Stimulated activated CD4-positive, alpha-beta T cell treated with anti-CD3 and anti-CD28 coated beads, Interleukin-12 subunit alpha, Interleukin-12 subunit beta, amount 100 ng/mL, for 4 hours (primary cell): ENCODE data around the gene ZACN.

ENCODE experiments used
- DNase-seq: peaks from one replicate; pipeline ENCODE4 v3.0.0-alpha.2; 2020

Gene ZACN

GRCh38 chr17:76083536-76084182, 4.7 kb downstream of the ZACN start:
- DNase-seq = no peak

GRCh38 chr17:76085066-76085730, 6.2 kb downstream of the ZACN start:
- no peak for DNase-seq

GRCh38 chr17:76085731-76086366, 6.9 kb downstream of the ZACN start:
- no peak for DNase-seq

- DNase-seq = no peak
Observed at GRCh38 chr17:76086384-76086783, 7.4 kb downstream of the ZACN start.

- no peak for DNase-seq
Observed at GRCh38 chr17:76087531-76087930, 8.5 kb downstream of the ZACN start.

GRCh38 chr17:76088041-76088867, 9.3 kb downstream of the ZACN start:
- no peak for DNase-seq

- no peak for DNase-seq
Observed at GRCh38 chr17:76088868-76089576, 10.0 kb downstream of the ZACN start.

- DNase-seq = no peak
Observed at GRCh38 chr17:76089680-76090516, 10.9 kb downstream of the ZACN start.

- no peak for DNase-seq
Observed at GRCh38 chr17:76090517-76091129, 11.6 kb downstream of the ZACN start.

- no peak for DNase-seq
Observed at GRCh38 chr17:76091526-76092286, 12.7 kb downstream of the ZACN start.

- DNase-seq = no peak
Observed at GRCh38 chr17:76092526-76093413, 13.8 kb downstream of the ZACN start.

- DNase-seq = no peak
Observed at GRCh38 chr17:76094046-76094445, 15.1 kb downstream of the ZACN start.

GRCh38 chr17:76095943-76096342, 17.0 kb downstream of the ZACN start:
- no peak for DNase-seq

- no peak for DNase-seq
Observed at GRCh38 chr17:76097716-76098295, 18.8 kb downstream of the ZACN start.

GRCh38 chr17:76102944-76103273, 23.9 kb downstream of the ZACN start:
- no peak for DNase-seq

- DNase-seq = peak; percentile 93
Observed at GRCh38 chr17:76103274-76104139, 24.5 kb downstream of the ZACN start, which contains the start of gene EXOC7. TSS of gene EXOC7 (minus strand) at chr17:76103787. CDS start at chr17:76103692, 95 bp downstream.

GRCh38 chr17:76104140-76104895, 25.3 kb downstream of the ZACN start:
- DNase-seq = no peak
